NB4 (cell line): ENCODE results near the gene RANBP1.

Experiments used
- DNase-seq: peaks from one replicate; pipeline ENCODE4 v3.0.0; 2010; ENCODE audit warnings: low read depth
- H3K4me3 ChIP-seq: one replicate; pipeline ENCODE4 v1.5.1; 2011; ENCODE audit warnings: mild to moderate bottlenecking, low read depth, low read length, moderate library complexity
- MYC ChIP-seq: IDR thresholded peaks from 2 replicates; pipeline ENCODE4 v1.6.1; 2011; ENCODE audit warnings: low read depth, low read length
- POLR2A ChIP-seq: IDR thresholded peaks from 2 replicates; pipeline ENCODE4 v1.6.1; 2011; ENCODE audit warnings: mild to moderate bottlenecking; ENCODE audit not compliant: insufficient read length; ENCODE audit errors: extremely low read depth
- TF ChIP-seq, protein P1 (sequence below): IDR thresholded peaks from one replicate; pipeline ENCODE4 v1.5.1; 2012; ENCODE audit warnings: low read depth, low read length
- TF ChIP-seq, protein P2 (sequence below): IDR thresholded peaks from 2 replicates; pipeline ENCODE4 v1.6.1; 2011; ENCODE audit warnings: low read depth, low read length

Gene RANBP1

DNA sequence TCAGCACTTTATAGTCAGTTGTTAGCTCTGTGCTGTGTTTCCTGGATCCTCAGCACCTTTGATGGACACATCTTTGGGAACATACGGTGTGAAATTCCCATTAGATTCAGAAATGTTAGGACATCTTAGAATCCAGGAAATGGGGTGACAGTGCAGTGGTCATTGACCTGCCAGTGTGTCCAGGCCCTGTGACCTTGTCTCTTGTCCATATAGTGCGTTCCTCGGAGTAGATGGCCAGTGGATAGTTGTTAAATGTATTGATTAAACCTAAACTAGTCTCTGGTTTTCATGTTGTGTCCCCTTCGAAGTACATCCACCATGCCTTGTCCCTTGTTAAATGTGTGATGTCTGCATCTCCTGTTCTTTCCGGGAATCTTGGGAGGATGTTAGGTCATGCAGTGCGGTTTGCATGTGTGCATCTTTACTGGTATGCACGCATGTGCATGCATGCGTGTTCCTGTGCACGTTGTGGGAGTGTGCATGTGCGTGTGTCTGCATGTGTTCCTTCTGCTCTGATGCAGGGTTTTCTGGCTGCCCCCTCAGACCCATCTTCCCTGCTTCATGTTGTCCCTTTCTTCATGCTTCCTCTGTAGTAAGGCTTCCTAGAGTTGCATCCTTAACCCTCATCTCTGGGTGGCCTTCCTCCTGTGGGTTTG, 31.9 kb upstream of the RANBP1 start:
- no peak for TF ChIP-seq POLR2A
- TF ChIP-seq, protein P1, sequence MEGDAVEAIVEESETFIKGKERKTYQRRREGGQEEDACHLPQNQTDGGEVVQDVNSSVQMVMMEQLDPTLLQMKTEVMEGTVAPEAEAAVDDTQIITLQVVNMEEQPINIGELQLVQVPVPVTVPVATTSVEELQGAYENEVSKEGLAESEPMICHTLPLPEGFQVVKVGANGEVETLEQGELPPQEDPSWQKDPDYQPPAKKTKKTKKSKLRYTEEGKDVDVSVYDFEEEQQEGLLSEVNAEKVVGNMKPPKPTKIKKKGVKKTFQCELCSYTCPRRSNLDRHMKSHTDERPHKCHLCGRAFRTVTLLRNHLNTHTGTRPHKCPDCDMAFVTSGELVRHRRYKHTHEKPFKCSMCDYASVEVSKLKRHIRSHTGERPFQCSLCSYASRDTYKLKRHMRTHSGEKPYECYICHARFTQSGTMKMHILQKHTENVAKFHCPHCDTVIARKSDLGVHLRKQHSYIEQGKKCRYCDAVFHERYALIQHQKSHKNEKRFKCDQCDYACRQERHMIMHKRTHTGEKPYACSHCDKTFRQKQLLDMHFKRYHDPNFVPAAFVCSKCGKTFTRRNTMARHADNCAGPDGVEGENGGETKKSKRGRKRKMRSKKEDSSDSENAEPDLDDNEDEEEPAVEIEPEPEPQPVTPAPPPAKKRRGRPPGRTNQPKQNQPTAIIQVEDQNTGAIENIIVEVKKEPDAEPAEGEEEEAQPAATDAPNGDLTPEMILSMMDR = no peak
- no peak overlapping the region for H3K4me3 ChIP-seq
- DNase-seq = no peak

DNA sequence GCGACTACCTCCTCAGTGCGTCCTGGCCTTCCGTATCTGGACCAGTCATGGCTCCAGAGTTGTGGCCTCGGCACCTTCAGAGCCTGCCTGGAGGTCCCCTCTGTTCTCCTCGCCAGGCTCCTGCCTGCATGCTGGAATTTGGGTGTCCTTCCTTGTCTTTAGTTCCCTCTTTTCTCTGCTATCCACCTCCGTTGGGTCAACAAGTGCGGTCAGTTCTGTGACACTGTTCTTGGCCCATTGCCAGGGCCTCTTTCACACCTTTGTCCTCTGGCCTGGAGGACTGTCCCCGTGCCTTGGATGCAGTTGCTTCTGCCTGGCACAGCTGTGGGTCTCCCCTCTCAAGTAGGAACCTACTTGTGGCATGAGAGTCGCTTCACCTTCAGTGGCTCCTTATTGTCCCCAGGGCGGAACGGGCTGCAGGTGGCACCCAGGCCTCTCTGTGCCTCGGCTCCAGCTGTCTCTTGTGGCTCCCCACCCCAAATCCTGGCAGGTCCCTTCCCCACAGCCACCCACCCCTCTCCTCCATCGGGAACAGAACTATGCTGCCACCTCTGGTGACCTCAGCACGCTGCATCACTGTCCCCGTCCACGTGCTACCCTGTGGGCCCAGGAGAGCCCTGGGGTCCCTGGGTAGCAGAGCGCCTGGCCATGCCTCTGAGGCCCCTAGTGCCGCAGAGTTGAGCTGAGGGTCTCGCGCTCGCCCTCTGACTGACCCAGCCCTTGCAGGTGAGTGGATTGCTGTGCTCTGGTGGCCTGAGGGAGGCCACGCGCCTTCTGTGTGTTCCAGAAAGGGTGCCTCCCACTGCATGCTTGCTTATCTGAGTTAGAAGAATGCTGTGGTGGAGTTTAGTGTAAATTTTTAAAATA, 31.1 kb upstream of the RANBP1 start:
- no peak overlapping the region for H3K4me3 ChIP-seq
- peak; percentile 45 for DNase-seq
- no peak for TF ChIP-seq POLR2A
- peak; percentile 47; the same call in 1 of the 2 replicates for TF ChIP-seq MYC
- TF ChIP-seq, protein P2, sequence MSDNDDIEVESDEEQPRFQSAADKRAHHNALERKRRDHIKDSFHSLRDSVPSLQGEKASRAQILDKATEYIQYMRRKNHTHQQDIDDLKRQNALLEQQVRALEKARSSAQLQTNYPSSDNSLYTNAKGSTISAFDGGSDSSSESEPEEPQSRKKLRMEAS = peak; percentile 64
- TF ChIP-seq, protein P1 = peak; percentile 38

DNA sequence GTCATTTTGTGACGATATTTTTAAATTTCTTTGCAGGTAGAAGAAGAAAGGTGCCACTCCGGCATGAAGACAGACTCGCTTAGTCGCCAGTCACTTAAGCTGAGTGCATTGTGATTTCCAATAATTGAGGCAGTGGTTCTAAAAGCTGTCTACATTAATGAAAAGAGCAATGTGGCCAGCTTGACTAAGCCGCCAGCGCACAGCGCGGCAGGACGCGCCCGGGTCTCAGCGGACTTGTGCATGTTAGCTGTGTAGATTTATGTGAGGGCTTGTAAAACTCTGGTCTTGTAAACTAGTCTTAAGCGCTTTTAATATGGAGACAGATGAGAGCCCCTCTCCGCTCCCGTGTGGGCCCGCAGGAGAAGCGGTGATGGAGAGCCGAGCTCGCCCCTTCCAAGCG, 30.3 kb upstream of the RANBP1 start:
- DNase-seq = no peak
- no peak overlapping the region for H3K4me3 ChIP-seq
- TF ChIP-seq, protein P2 = no peak
- no peak for TF ChIP-seq MYC

DNA sequence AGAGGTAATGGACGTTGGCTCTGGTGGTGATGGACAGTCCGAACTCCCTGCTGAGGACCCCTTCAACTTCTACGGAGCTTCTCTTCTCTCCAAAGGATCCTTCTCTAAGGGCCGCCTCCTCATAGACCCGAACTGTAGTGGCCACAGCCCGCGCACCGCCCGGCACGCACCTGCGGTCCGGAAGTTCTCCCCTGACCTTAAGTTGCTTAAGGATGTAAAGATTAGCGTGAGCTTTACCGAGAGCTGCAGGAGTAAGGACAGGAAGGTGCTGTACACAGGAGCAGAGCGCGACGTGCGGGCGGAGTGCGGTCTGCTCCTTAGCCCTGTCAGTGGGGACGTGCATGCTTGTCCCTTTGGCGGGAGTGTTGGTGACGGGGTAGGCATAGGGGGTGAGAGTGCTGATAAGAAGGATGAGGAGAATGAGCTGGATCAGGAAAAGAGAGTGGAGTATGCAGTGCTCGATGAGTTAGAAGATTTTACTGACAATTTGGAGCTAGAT, 29.8 kb upstream of the RANBP1 start:
- H3K4me3 ChIP-seq = no peak overlapping the region
- no peak for DNase-seq
- TF ChIP-seq MYC = no peak
- TF ChIP-seq POLR2A = no peak
- TF ChIP-seq, protein P2 = no peak
- TF ChIP-seq, protein P1 = no peak

DNA sequence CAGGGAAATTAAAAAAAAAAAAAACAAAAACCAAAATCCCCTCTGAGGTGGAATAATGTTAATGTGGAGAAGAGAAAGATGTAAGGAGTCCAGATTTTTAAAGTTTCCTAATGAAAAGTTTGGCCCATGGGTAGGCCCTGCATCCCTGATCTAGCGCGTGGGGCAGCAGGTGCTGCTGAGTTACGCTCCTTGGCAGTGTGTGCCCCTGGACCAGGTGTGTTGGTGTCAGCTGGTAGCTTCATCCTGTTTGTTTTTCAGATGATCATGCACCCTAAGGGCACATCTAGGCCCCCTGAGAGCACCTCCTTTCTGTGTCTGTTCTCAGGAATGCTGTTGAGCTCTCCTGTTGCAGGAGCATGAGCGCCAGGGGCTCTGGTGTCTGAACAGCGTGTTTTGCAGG, 29.1 kb upstream of the RANBP1 start:
- TF ChIP-seq, protein P1 = no peak
- TF ChIP-seq MYC = no peak
- no peak overlapping the region for H3K4me3 ChIP-seq
- DNase-seq = no peak

DNA sequence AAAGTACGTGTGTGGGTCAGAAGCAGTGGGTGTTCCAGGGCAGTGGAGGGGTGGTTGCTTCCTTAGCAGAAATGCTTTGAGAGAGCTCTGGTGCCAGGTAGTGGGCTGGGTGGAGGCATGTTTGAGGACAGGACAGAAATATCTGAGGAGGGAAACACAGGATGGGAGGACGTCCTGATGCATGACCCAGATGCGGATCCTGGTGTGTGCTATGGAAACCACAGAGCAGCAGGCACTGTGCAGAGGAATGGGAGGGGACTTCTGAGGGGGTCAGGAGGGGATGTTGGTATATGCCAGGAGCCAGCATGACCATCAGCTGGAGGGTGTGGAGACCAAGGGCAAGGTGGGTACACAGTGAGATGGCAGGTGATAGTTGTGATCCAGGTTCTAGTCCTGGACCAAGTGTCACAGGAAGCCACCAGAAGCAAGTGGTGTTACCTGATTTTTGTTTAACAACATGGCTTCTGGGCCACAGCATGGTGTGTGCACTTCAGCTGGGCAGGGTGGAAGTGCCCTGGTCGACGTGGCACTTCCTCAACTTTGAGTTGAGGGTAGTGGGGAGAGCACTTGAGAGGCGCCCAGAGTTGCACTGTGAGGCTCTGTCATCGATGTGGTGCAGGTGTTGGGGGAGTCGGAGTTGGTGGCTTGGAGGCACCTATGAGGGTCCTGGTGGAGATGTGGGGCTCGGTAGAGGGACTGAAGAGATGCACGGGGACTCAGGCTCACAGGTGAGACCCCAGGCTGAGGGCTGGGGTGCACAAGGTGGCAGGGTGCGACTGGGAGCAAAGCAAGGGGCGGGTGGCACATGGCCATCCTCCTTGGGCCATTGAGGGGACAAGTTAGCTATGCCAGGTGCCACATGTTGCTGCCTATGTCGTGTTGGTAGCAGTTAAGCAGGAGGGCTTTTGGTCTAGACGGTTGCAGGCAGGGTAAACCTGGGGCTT, 28.3 kb upstream of the RANBP1 start:
- no peak for DNase-seq
- TF ChIP-seq, protein P1 = no peak
- no peak for TF ChIP-seq MYC
- TF ChIP-seq POLR2A = no peak
- TF ChIP-seq, protein P2 = no peak
- no peak overlapping the region for H3K4me3 ChIP-seq
